Osteocyte (in vitro differentiated cells): Measurements from ENCODE around the gene CREB1. TPM values are rescaled to one million over a fixed set of nuclear protein-coding genes. Genes with fewer than 3 reads are reported as not detected.
A peak's percentile ranks its signal among the peaks of the same experiment; 100 is the strongest.

Experiments
- DNase-seq: peaks from one replicate; pipeline ENCODE4 v3.0.0; 2021; ENCODE audit warnings: mixed read lengths; ENCODE audit not compliant: unreplicated experiment; ENCODE audit errors: extremely low spot score
- H3K27ac Mint-ChIP-seq: one replicate; pipeline ENCODE4 v1.8.0; 2021; ENCODE audit warnings: mild to moderate bottlenecking, mixed read lengths; ENCODE audit not compliant: unreplicated experiment
- H3K27me3 Mint-ChIP-seq: one replicate; pipeline ENCODE4 v1.8.0; 2021; ENCODE audit warnings: mixed read lengths; ENCODE audit not compliant: unreplicated experiment
- H3K36me3 Mint-ChIP-seq: one replicate; pipeline ENCODE4 v1.8.0; 2021; ENCODE audit warnings: mixed read lengths; ENCODE audit not compliant: unreplicated experiment
- H3K4me1 Mint-ChIP-seq: one replicate; pipeline ENCODE4 v1.8.0; 2021; ENCODE audit warnings: mixed read lengths; ENCODE audit not compliant: unreplicated experiment
- H3K4me3 Mint-ChIP-seq: one replicate; pipeline ENCODE4 v1.8.0; 2021; ENCODE audit warnings: mild to moderate bottlenecking, moderate library complexity, mixed read lengths; ENCODE audit not compliant: unreplicated experiment
- H3K9me3 Mint-ChIP-seq: one replicate; pipeline ENCODE4 v1.8.0; 2021; ENCODE audit warnings: mixed read lengths; ENCODE audit not compliant: unreplicated experiment
- CTCF ChIP-seq: fragments of 200-600 bp; sonication (generic); IDR thresholded peaks from 2 replicates; pipeline ENCODE4 v1.5.0; 2021; ENCODE audit warnings: antibody characterized with exemption, mild to moderate bottlenecking, moderate library complexity
- total RNA-seq: library from RNA; stranded (reverse); gene quantifications from 2 replicates; pipeline ENCODE4 v1.2.1, GENCODE V29; 2021

Gene CREB1
- total RNA-seq, 1 donor from 2014 or later = 74.2 TPM

GRCh38 chr2:207483477-207483876 lies 46.3 kb upstream of the CREB1 start:
- no peak for TF ChIP-seq CTCF
- peak; percentile 19 for DNase-seq
- Mint-ChIP-seq H3K27ac (no peak overlapping the region), H3K36me3 (no peaks in the 10 kb centered on the region), H3K9me3 (no peaks in the 10 kb centered on the region), H3K4me1 (peaks cover 24% of the 10 kb centered on the region), H3K27me3 (no peaks in the 10 kb centered on the region), H3K4me3 (no peak overlapping the region)

GRCh38 chr2:207484444-207485391 lies 45.0 kb upstream of the CREB1 start:
- Mint-ChIP-seq H3K9me3 (no peaks in the 10 kb centered on the region), H3K36me3 (no peaks in the 10 kb centered on the region), H3K27me3 (no peaks in the 10 kb centered on the region), H3K27ac (no peak overlapping the region), H3K4me1 (peaks cover 12% of the 10 kb centered on the region), H3K4me3 (no peak overlapping the region)
- no peak for TF ChIP-seq CTCF
- DNase-seq = no peak

DNA sequence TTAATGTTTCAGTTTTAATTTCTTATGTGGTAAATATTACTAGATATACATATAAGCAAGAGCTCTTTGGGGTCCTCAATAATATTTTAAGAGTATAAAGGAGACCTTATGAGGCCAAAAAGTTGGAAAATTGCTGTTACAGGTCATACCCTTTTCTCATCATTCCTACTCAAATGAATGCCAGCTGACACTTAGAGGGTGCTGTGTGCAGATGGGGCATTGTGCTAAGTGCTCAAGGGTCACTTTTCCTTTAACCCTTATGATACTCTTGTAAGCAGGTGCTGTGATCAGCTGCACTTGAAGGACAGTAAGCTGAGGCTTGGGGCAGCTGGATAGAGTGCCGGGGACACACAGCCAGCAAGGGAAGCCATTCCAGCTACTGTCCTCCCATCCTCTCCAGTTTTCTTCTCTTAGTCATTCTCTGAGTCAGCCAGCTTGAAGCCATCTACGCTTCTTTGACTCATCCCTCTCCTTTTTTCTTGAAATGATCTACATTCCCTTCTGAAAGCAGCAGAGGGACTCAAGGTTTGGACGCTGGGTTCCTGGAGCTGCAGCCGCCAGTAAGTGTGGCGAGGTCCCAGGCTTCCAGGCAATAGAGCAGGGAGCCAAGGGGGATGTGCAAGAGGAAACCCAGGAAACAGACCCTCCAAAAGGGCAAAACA lies 42.0 kb upstream of the CREB1 start:
- no peak for DNase-seq
- no peaks in the 10 kb centered on the region for H3K36me3 Mint-ChIP-seq
- no peak overlapping the region for H3K4me3 Mint-ChIP-seq
- no peaks in the 10 kb centered on the region for H3K9me3 Mint-ChIP-seq
- peaks cover 10% of the 10 kb centered on the region for H3K4me1 Mint-ChIP-seq
- peak overlapping the region; percentile 29 for H3K27ac Mint-ChIP-seq
- TF ChIP-seq CTCF = peak; percentile 45
- H3K27me3 Mint-ChIP-seq = no peaks in the 10 kb centered on the region

DNA sequence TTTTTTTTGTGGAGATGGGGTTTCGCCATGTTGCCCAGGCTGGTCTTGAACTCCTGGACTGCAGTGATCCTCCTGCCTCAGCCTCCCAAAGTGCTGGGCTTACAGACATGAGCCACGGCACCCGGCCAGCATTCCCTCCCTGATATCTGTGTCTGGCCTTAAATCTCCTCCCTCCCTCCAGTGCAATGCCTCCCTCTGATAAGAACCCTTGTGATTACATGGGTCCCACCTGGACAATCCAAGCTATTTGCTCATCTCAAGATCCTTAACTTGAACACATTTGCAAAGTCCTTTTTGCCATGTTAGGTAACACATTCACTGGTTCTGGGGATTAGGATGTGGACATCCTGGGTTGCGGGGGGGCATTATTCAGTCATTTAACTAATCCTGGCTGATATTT lies 40.5 kb upstream of the CREB1 start:
- Mint-ChIP-seq H3K4me1 (peaks cover 10% of the 10 kb centered on the region), H3K9me3 (no peaks in the 10 kb centered on the region), H3K36me3 (no peaks in the 10 kb centered on the region), H3K27me3 (no peaks in the 10 kb centered on the region), H3K27ac (no peak overlapping the region), H3K4me3 (no peak overlapping the region)
- no peak for DNase-seq
- no peak for TF ChIP-seq CTCF

DNA sequence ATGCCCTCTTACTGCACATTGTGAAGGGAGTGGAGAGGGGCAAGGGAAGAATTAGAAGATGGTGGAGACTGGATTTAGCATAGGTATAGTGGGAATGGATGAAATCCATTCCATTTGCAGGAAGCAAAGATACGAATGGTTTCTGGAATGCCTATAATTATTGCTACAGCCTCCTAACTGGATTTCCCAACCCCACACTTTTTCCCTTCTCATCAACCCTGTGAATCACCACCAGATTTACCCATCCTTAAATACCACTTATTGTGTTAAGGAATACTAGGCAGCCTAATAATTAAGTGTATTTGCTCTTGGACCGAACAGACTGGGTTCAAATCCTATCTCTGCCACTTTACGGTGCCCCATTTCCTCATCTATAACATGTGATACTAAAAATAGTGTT lies 39.3 kb upstream of the CREB1 start:
- peaks cover 10% of the 10 kb centered on the region for H3K4me1 Mint-ChIP-seq
- H3K4me3 Mint-ChIP-seq = no peak overlapping the region
- H3K27ac Mint-ChIP-seq = no peak overlapping the region

More for the DNA sequence above, 39.3 kb upstream of the CREB1 start:
- Mint-ChIP-seq H3K27me3 (no peaks in the 10 kb centered on the region), H3K36me3 (no peaks in the 10 kb centered on the region), H3K9me3 (no peaks in the 10 kb centered on the region)
- DNase-seq = no peak
- no peak for TF ChIP-seq CTCF
